ENCODE measurements around the gene CD86. TPM values are rescaled to one million over a fixed set of nuclear protein-coding genes. Genes with fewer than 3 reads are reported as not detected.

The CD86 gene
- total and polyA plus RNA-seq, 4 donors: 1.7 to 4.0 (median 2.6) TPM

- Histone ChIP-seq H3K27me3 (ENCODE audit: control insufficient read depth in 4 of 4, insufficient read depth in 4 of 4, low read length in 3 of 4) (no peaks in the 10 kb centered on the region), H3K4me3 (ENCODE audit: low read depth in 1 of 3, low read length in 3 of 3) (no peak overlapping the region), H3K9me3 (ENCODE audit: control insufficient read depth in 4 of 4, low read length in 3 of 4) (no peaks in the 10 kb centered on the region), H3K27ac (ENCODE audit: low read depth in 1 of 2, low read length in 2 of 2) (no peak overlapping the region), H3K4me1 (ENCODE audit: control insufficient read depth in 4 of 4, insufficient read depth in 4 of 4, low read length in 3 of 4) (peaks cover 0 to 12% (median 4%) of the 10 kb centered on the region in 4 donors), H3K36me3 (ENCODE audit: control insufficient read depth in 4 of 4, insufficient read depth in 3 of 4, low read depth in 1 of 4, low read length in 3 of 4) (no peaks in the 10 kb centered on the region), H3K9ac (ENCODE audit: low read depth in 1 of 2, low read length in 2 of 2) (no peak overlapping the region)
- 68% methylated on average over 9 of the region's 9 CpGs for WGBS
- DNase-seq (ENCODE audit: low spot score): no peak
- TF ChIP-seq RXRA (IDR thresholded peaks at IDR 0.05) (no peak), ATF3 (IDR thresholded peaks at IDR 0.05) (no peak), JUND (IDR thresholded peaks at IDR 0.05) (no peak), NR2F2 (IDR thresholded peaks at IDR 0.05) (no peak), HNF4A (conservative IDR thresholded peaks at IDR 0.05) (no peak), RAD21 (IDR thresholded peaks at IDR 0.05) (no peak), GABPA (IDR thresholded peaks at IDR 0.05 in 1 of 2, conservative IDR thresholded peaks at IDR 0.05 in 1 of 2) (no peak), SP1 (IDR thresholded peaks at IDR 0.05) (no peak), YY1 (IDR thresholded peaks at IDR 0.05) (no peak), ZBTB33 (IDR thresholded peaks at IDR 0.05) (no peak)
Measured at GRCh38 chr3:122077293-122078234, 22.4 kb downstream of the CD86 start.

GRCh38 chr3:122078235-122078935 lies 23.2 kb downstream of the CD86 start:
- Histone ChIP-seq H3K36me3 (ENCODE audit: control insufficient read depth in 4 of 4, insufficient read depth in 3 of 4, low read depth in 1 of 4, low read length in 3 of 4) (no peaks in the 10 kb centered on the region), H3K4me1 (ENCODE audit: control insufficient read depth in 4 of 4, insufficient read depth in 4 of 4, low read length in 3 of 4) (peaks cover 0 to 12% (median 4%) of the 10 kb centered on the region in 4 donors), H3K9me3 (ENCODE audit: control insufficient read depth in 4 of 4, low read length in 3 of 4) (no peaks in the 10 kb centered on the region), H3K27me3 (ENCODE audit: control insufficient read depth in 4 of 4, insufficient read depth in 4 of 4, low read length in 3 of 4) (no peaks in the 10 kb centered on the region), H3K4me3 (ENCODE audit: low read depth in 1 of 3, low read length in 3 of 3) (no peak overlapping the region), H3K9ac (ENCODE audit: low read depth in 1 of 2, low read length in 2 of 2) (no peak overlapping the region), H3K27ac (ENCODE audit: low read depth in 1 of 2, low read length in 2 of 2) (no peak overlapping the region)
- 85% methylated on average over 8 of the region's 8 CpGs for WGBS
- no peak for DNase-seq (ENCODE audit: low spot score)
- no peak for TF ChIP-seq MAX (IDR thresholded peaks at IDR 0.05)
- no peak for TF ChIP-seq EGR1 (IDR thresholded peaks at IDR 0.05; ENCODE audit: low read depth in 2 of 2)
- TF ChIP-seq CTCF (IDR thresholded peaks at IDR 0.05; ENCODE audit: low read depth, low read length, missing input control): no peak
- no peak for TF ChIP-seq HNF4G (IDR thresholded peaks at IDR 0.05)
- TF ChIP-seq SP1 (IDR thresholded peaks at IDR 0.05): no peak
- no peak for TF ChIP-seq ZBTB33 (IDR thresholded peaks at IDR 0.05)
- no peak for TF ChIP-seq TAF1 (conservative IDR thresholded peaks at IDR 0.05)
- no peak for TF ChIP-seq NR2F2 (IDR thresholded peaks at IDR 0.05)
- TF ChIP-seq RAD21 (IDR thresholded peaks at IDR 0.05): no peak
- no peak for TF ChIP-seq FOXA1 (IDR thresholded peaks at IDR 0.05)
- TF ChIP-seq ATF3 (IDR thresholded peaks at IDR 0.05): no peak
- no peak for TF ChIP-seq JUND (IDR thresholded peaks at IDR 0.05)
- TF ChIP-seq FOXA2 (IDR thresholded peaks at IDR 0.05): no peak
- no peak for TF ChIP-seq HNF4A (conservative IDR thresholded peaks at IDR 0.05)
- TF ChIP-seq RXRA (IDR thresholded peaks at IDR 0.05): no peak
- TF ChIP-seq GABPA (IDR thresholded peaks at IDR 0.05 in 1 of 2, conservative IDR thresholded peaks at IDR 0.05 in 1 of 2): no peak
- TF ChIP-seq REST (IDR thresholded peaks at IDR 0.05): no peak
- TF ChIP-seq YY1 (IDR thresholded peaks at IDR 0.05): no peak

All from liver (tissue), 9 donors.